VCaP (cell line): ENCODE data around the gene CDH8.

Experiments used
- H3K27ac ChIP-seq: fragments of 450-650 bp; 2 replicates; pipeline ENCODE4 v1.5.1; 2017
- TF ChIP-seq, protein P1 (sequence below): fragments of 450-650 bp; conservative IDR thresholded peaks from 2 replicates; pipeline ENCODE4 v1.5.1; 2017; ENCODE audit warnings: mild to moderate bottlenecking, moderate library complexity

Gene CDH8

DNA sequence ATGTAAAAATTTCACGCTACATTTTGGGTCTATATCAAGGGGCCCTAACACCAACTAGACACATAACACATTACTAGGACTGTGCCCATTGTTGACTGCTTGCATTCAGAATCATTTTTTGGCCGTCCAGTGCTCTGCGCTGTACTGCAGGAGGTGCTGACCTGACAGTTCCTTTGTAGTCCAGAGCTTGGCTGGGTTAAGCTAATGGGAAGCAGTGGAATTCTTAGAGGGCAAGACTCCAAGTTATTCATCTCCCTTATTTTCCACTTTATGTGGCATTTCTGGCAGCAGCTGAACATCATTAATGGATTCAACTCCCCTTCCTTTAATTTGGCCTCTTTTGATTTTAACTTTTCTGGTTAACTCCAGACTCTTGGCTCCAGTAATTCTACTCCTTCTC lies 351.7 kb downstream of the CDH8 start:
- no peak overlapping the region for H3K27ac ChIP-seq
- TF ChIP-seq, protein P1, sequence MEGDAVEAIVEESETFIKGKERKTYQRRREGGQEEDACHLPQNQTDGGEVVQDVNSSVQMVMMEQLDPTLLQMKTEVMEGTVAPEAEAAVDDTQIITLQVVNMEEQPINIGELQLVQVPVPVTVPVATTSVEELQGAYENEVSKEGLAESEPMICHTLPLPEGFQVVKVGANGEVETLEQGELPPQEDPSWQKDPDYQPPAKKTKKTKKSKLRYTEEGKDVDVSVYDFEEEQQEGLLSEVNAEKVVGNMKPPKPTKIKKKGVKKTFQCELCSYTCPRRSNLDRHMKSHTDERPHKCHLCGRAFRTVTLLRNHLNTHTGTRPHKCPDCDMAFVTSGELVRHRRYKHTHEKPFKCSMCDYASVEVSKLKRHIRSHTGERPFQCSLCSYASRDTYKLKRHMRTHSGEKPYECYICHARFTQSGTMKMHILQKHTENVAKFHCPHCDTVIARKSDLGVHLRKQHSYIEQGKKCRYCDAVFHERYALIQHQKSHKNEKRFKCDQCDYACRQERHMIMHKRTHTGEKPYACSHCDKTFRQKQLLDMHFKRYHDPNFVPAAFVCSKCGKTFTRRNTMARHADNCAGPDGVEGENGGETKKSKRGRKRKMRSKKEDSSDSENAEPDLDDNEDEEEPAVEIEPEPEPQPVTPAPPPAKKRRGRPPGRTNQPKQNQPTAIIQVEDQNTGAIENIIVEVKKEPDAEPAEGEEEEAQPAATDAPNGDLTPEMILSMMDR: no peak

- TF ChIP-seq, protein P1: no peak
- no peak overlapping the region for H3K27ac ChIP-seq
Measured at GRCh38 chr16:61681673-61682072, 354.6 kb downstream of the CDH8 start.

GRCh38 chr16:61681124-61681523 lies 355.1 kb downstream of the CDH8 start:
- no peak overlapping the region for H3K27ac ChIP-seq
- TF ChIP-seq, protein P1: no peak

DNA sequence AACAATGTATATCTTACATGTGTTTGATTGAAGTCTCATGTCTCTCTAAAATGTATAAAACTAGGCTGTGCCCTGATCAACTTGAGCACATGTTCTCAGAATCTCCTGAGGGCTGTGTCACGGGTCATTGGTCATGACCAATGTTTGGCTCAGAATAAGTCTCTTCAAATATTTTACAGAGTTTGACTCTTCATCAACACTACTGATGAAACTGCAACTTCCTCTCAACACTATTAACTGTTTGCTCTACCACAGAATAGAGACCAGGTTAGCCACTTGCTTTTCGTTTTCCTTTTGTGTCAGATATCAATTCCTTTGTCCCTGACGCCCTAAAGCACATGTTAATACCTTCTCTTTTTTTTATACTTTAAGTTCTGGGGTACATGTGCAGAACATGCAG lies 358.1 kb downstream of the CDH8 start:
- H3K27ac ChIP-seq: no peak overlapping the region
- TF ChIP-seq, protein P1: no peak

GRCh38 chr16:61677776-61678175 lies 358.5 kb downstream of the CDH8 start:
- TF ChIP-seq, protein P1: no peak

DNA sequence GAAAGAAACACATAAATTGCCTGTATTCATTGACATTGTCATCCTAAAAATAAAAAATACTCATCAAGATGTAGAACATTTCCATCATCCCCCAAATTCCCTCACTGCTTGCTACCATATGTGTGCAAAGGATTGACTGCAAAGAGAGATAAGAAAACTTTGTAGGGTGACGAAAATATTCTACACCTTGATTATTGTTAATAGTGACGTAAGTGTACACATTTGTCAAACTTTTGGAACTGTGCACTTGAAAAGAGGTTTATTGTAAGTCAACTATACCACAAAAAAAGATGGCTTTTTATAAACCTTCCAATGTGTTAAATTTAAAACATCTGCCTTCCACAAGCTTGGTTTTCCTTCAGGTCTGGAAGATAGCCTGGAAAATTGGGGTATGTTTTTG lies 359.5 kb downstream of the CDH8 start:
- H3K27ac ChIP-seq: no peak overlapping the region
- TF ChIP-seq, protein P1: no peak

More at GRCh38 chr16:61677776-61678175, 358.5 kb downstream of the CDH8 start:
- no peak overlapping the region for H3K27ac ChIP-seq

DNA sequence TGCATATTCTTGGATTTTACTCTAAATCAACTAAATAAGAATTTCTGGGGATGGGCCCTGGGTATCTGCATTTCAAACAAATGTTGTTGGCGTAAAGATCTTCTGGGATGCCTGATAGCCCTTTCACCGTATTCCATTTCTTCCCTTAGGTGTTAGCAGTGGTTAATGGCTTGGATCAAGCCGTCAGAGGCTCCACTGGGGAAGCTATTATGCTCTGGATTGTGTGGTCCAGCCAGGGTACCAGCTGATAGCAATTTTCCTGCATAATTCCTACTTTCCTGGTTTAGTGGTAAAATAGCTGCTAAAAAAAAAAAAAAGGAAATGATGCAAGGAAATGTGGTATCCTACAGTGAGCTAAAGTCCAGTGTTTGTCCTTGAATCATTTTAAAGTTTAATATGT lies 365.1 kb downstream of the CDH8 start:
- TF ChIP-seq, protein P1: no peak
- H3K27ac ChIP-seq: no peak overlapping the region

DNA sequence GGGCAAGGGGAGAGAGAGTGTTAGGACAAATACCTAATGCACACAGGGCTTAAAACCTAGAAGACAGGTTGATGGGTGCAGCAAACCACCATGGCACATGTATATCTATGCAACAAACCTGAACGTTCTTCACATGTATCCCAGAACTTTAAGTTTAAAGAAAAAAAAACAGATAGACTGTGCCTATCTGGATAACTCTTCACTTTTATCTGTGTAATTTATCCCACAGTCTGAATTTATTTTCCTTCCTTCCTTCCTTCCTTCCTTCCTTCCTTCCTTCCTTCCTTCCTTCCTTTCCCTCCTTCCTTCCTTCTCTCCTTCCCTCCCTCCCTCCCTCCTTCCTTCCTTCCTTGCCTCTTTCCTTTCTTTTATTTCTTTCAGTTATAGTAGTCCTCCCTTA lies 370.7 kb downstream of the CDH8 start:
- TF ChIP-seq, protein P1: no peak

More for the DNA sequence above, 370.7 kb downstream of the CDH8 start:
- H3K27ac ChIP-seq: no peak overlapping the region
